SK-N-SH (cell line): ENCODE results near the gene PPP1R16B.

Source experiments
- CTCF ChIP-seq: fragments of 200-600 bp; sonication (generic); IDR thresholded peaks from 2 replicates; pipeline ENCODE4 v1.6.1; 2017; ENCODE audit warnings: antibody characterized with exemption, mild to moderate bottlenecking, moderate library complexity
- ELF1 ChIP-seq: IDR thresholded peaks from 2 replicates; pipeline ENCODE4 v1.4.0; 2012
- FOXM1 ChIP-seq: IDR thresholded peaks from 2 replicates; pipeline ENCODE4 v1.4.0; 2012; ENCODE audit warnings: low read depth, mild to moderate bottlenecking
- POLR2AphosphoS5 ChIP-seq: IDR thresholded peaks from 2 replicates; pipeline ENCODE4 v1.6.1; 2012; ENCODE audit warnings: low read depth, low read length
- REST ChIP-seq: IDR thresholded peaks from 2 replicates; pipeline ENCODE4 v1.6.1; 2012; ENCODE audit warnings: mild to moderate bottlenecking, low read depth, low read length, moderate library complexity
- SMC3 ChIP-seq: IDR thresholded peaks from 2 replicates; pipeline ENCODE4 v1.6.1; 2012; ENCODE audit warnings: low read depth, low read length, improper control_type of control experiment
- TAF1 ChIP-seq: IDR thresholded peaks from 2 replicates; pipeline ENCODE4 v1.6.1; 2012; ENCODE audit warnings: low read depth, mild to moderate bottlenecking, low read length, moderate library complexity, borderline replicate concordance
- USF1 ChIP-seq: IDR thresholded peaks from 2 replicates; pipeline ENCODE4 v1.4.0; 2012; ENCODE audit warnings: low read depth, borderline replicate concordance
- USF2 ChIP-seq: fragments of 150-350 bp; IDR thresholded peaks from 2 replicates; pipeline ENCODE4 v1.6.1; 2017; ENCODE audit warnings: antibody characterized with exemption, low read length, low read depth, borderline replicate concordance
- YY1 ChIP-seq: IDR thresholded peaks from 2 replicates; pipeline ENCODE4 v1.4.0; 2012; ENCODE audit warnings: low read depth, mild to moderate bottlenecking

- no peak for TF ChIP-seq CTCF
- no peak for TF ChIP-seq ELF1
- TF ChIP-seq TAF1: no peak
- TF ChIP-seq USF2: no peak
- TF ChIP-seq USF1: no peak
- no peak for TF ChIP-seq FOXM1
- TF ChIP-seq SMC3: no peak
- no peak for TF ChIP-seq POLR2AphosphoS5
- no peak for TF ChIP-seq REST
- no peak for TF ChIP-seq YY1
These were observed 132.5 kb downstream of the PPP1R16B start for GRCh38 chr20:38937978-38938473.
